ENCODE data around the gene SCARB1.

SCARB1 gene

DNA sequence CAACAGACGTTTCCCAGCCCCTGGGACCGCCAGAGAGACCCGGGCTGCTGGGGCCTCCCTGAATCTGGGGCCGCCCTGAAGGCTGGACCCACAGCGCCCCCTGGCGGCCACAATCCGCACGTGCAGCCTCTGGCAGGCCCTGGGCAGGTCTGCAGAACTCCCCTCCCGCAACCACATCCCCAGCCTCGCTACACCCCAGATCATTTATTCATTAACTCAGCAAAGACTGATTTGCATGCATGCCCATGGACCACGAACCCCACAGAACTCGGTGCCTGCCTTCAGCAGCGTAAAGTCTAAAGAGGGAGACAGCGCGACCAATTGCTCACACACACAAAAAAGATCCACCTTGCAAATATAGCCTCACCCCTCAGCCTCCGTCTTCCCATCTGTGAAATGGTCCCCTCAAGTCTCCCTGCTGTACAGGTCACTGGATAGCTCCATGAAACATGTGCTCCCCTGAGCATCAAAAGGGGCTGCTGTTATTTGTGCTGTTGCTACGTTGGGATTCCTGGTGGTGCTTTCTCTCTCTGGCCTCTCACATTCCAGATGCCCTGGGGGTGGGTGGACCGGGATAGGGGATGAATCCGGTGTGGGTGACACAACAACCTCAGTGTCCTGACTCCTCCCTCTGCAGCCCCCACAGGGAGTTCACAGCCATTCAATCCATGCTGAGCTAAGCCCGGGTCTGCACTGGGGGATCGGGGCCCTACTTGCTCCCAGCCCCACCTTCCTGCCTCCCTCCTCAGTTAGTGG, 96.4 kb downstream of the SCARB1 start:
- Histone ChIP-seq H3K9ac (ENCODE audit: low read length) (no peak overlapping the region), H3K9me2 (replicated peaks; ENCODE audit: insufficient read depth, low read length) (no peaks in the 10 kb centered on the region), H3F3A (ENCODE audit: insufficient read depth, low read length) (no peaks in the 10 kb centered on the region), H3K4me2 (ENCODE audit: low read depth, low read length) (no peak overlapping the region), H3K9me3 (replicated peaks; ENCODE audit: insufficient read depth, low read length) (no peaks in the 10 kb centered on the region), H3K79me2 (ENCODE audit: low read length) (no peaks in the 10 kb centered on the region), H3K4me3 (ENCODE audit: low read length) (no peak overlapping the region), H3K27ac (ENCODE audit: low read length) (no peak overlapping the region), H4K20me1 (ENCODE audit: insufficient read depth, low read length) (no peaks in the 10 kb centered on the region), H2AFZ (ENCODE audit: low read length) (no peak overlapping the region), H3K36me3 (replicated peaks; ENCODE audit: insufficient read depth, low read length) (no peaks in the 10 kb centered on the region), H3K27me3 (replicated peaks; ENCODE audit: insufficient read depth, low read length) (no peaks in the 10 kb centered on the region), H3K4me1 (ENCODE audit: low read length) (no peaks in the 10 kb centered on the region)
- peak; percentile 38 for DNase-seq
- TF ChIP-seq CTCF (IDR thresholded peaks at IDR 0.05; ENCODE audit: low read length), result peak; percentile 84
- no peak for TF ChIP-seq EZH2phosphoT487 (IDR thresholded peaks at IDR 0.05; ENCODE audit: low read length)

- Histone ChIP-seq H3K36me3 (replicated peaks; ENCODE audit: insufficient read depth, low read length) (no peaks in the 10 kb centered on the region), H4K20me1 (ENCODE audit: insufficient read depth, low read length) (no peaks in the 10 kb centered on the region), H3K9me2 (replicated peaks; ENCODE audit: insufficient read depth, low read length) (no peaks in the 10 kb centered on the region), H3K79me2 (ENCODE audit: low read length) (no peaks in the 10 kb centered on the region), H3K4me3 (ENCODE audit: low read length) (no peak overlapping the region), H3K27me3 (replicated peaks; ENCODE audit: insufficient read depth, low read length) (no peaks in the 10 kb centered on the region), H3K4me2 (ENCODE audit: low read depth, low read length) (no peak overlapping the region), H2AFZ (ENCODE audit: low read length) (no peak overlapping the region), H3K27ac (ENCODE audit: low read length) (no peak overlapping the region), H3K9ac (ENCODE audit: low read length) (no peak overlapping the region), H3F3A (ENCODE audit: insufficient read depth, low read length) (no peaks in the 10 kb centered on the region), H3K4me1 (ENCODE audit: low read length) (no peaks in the 10 kb centered on the region), H3K9me3 (replicated peaks; ENCODE audit: insufficient read depth, low read length) (no peaks in the 10 kb centered on the region)
- TF ChIP-seq CTCF (IDR thresholded peaks at IDR 0.05; ENCODE audit: low read length), result no peak
- DNase-seq, result no peak
Observed at GRCh38 chr12:124766727-124767065, 97.0 kb downstream of the SCARB1 start.

DNA sequence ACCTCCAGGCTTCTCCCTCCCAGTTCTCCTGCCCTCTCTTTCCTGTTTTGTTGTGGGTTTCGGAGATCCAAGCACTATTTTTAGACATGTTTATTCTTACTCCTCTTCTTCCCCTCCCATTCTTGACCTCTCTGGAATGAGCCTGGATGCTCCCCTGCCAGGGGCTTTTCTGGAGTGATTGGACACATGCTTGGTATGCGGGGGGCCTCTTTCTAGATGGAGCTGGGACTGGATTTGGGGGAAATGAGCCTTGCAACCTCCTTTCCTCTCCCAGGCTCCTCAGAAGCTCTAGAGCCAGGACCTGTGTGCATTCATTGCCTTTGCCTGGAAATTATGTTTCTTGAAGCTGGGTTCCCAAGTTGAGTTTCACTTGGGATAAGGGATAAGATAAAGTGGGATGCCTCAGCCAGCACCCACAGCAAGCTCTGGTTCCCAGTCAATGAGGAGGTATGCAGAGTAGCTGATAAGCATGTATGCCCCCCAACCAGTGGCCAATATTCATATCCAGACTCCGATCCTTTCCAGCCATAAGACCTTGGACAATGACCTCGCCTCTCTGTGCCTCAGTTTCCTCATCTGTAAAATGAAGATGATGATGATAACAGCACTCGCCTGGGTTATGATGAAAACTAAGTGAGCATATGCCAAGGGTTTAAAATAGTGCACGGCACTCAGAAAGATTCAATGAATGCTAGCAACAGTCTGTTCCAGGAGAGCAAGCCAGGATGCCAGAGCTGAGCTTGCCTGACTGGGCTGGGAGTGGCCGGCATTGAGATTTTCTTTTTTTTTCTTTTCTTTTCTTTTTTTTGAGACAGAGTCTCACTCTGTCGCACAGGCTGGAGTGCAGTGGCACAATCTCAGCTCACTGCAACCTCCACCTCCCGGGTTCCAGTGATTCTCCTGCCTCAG, 97.8 kb downstream of the SCARB1 start:
- H3K9me2 ChIP-seq (replicated peaks; ENCODE audit: insufficient read depth, low read length), result no peaks in the 10 kb centered on the region
- no peaks in the 10 kb centered on the region for H3K27me3 ChIP-seq (replicated peaks; ENCODE audit: insufficient read depth, low read length)
- H3K36me3 ChIP-seq (replicated peaks; ENCODE audit: insufficient read depth, low read length), result no peaks in the 10 kb centered on the region
- no peak overlapping the region for H3K9ac ChIP-seq (ENCODE audit: low read length)
- no peaks in the 10 kb centered on the region for H3K4me1 ChIP-seq (ENCODE audit: low read length)
- H3K9me3 ChIP-seq (replicated peaks; ENCODE audit: insufficient read depth, low read length), result no peaks in the 10 kb centered on the region
- no peak overlapping the region for H3K4me2 ChIP-seq (ENCODE audit: low read depth, low read length)
- no peak overlapping the region for H2AFZ ChIP-seq (ENCODE audit: low read length)
- TF ChIP-seq CTCF (IDR thresholded peaks at IDR 0.05; ENCODE audit: low read length), result no peak
- TF ChIP-seq EZH2 (optimal IDR thresholded peaks at IDR 0.05; ENCODE audit: low read depth, low read length), result no peak
- TF ChIP-seq EZH2phosphoT487 (IDR thresholded peaks at IDR 0.05; ENCODE audit: low read length), result no peak
- no peaks in the 10 kb centered on the region for H4K20me1 ChIP-seq (ENCODE audit: insufficient read depth, low read length)
- no peaks in the 10 kb centered on the region for H3K79me2 ChIP-seq (ENCODE audit: low read length)
- DNase-seq, result no peak
- H3K4me3 ChIP-seq (ENCODE audit: low read length), result no peak overlapping the region
- H3F3A ChIP-seq (ENCODE audit: insufficient read depth, low read length), result no peaks in the 10 kb centered on the region
- H3K27ac ChIP-seq (ENCODE audit: low read length), result no peak overlapping the region
